KMS-11 (cell line): ENCODE results near the gene TRIM28.

ENCODE experiments used
- H2AFZ ChIP-seq: fragments of 200-600 bp; sonication (generic); 2 replicates; pipeline ENCODE4 v1.6.1; 2016; ENCODE audit warnings: antibody characterized with exemption, mixed run types, low read depth
- H3K27ac ChIP-seq: fragments of 200-600 bp; sonication (generic); 2 replicates; pipeline ENCODE4 v1.6.1; 2016; ENCODE audit warnings: mild to moderate bottlenecking, mixed run types
- H3K27me3 ChIP-seq: fragments of 200-600 bp; sonication (generic); 2 replicates; pipeline ENCODE4 v1.6.1; 2017; ENCODE audit warnings: mild to moderate bottlenecking, low read depth, mixed run types, moderate library complexity; ENCODE audit not compliant: insufficient read depth
- H3K36me3 ChIP-seq: fragments of 200-600 bp; sonication (generic); 2 replicates; pipeline ENCODE4 v1.6.1; 2017; ENCODE audit warnings: mild to moderate bottlenecking, mixed run types; ENCODE audit not compliant: insufficient read depth
- H3K4me1 ChIP-seq: fragments of 200-600 bp; sonication (generic); 2 replicates; pipeline ENCODE4 v1.6.1; 2016; ENCODE audit warnings: mild to moderate bottlenecking, low read depth, mixed run types; ENCODE audit not compliant: poor library complexity, severe bottlenecking
- H3K4me2 ChIP-seq: fragments of 200-600 bp; sonication (generic); 2 replicates; pipeline ENCODE4 v1.7.0; 2016; ENCODE audit warnings: mild to moderate bottlenecking, mixed run types
- H3K4me3 ChIP-seq: fragments of 200-600 bp; sonication (generic); IDR thresholded peaks from 2 replicates; pipeline ENCODE4 v1.6.1; 2017; ENCODE audit warnings: low read depth, low read length, mixed read lengths; ENCODE audit not compliant: insufficient read depth
- H3K79me2 ChIP-seq: fragments of 200-600 bp; sonication (generic); 2 replicates; pipeline ENCODE4 v1.6.1; 2016; ENCODE audit warnings: low read depth, mixed run types; ENCODE audit not compliant: insufficient read depth
- H3K9ac ChIP-seq: fragments of 200-600 bp; sonication (generic); 2 replicates; pipeline ENCODE4 v1.6.1; 2016; ENCODE audit warnings: mild to moderate bottlenecking, mixed run types
- H4K20me1 ChIP-seq: fragments of 200-600 bp; sonication (generic); 2 replicates; pipeline ENCODE4 v1.6.1; 2016; ENCODE audit warnings: mild to moderate bottlenecking, mixed run types; ENCODE audit not compliant: insufficient read depth
- CTCF ChIP-seq: fragments of 200-600 bp; sonication (generic); conservative IDR thresholded peaks from 2 replicates; pipeline ENCODE4 v1.6.1; 2017; ENCODE audit warnings: low read depth, mild to moderate bottlenecking, antibody characterized with exemption, low read length, moderate library complexity, mixed read lengths

Gene TRIM28

GRCh38 chr19:58581227-58582141, 37.6 kb downstream of the TRIM28 start:
- TF ChIP-seq CTCF: no peak
- no peak overlapping the region for H3K27ac ChIP-seq
- H3K27me3 ChIP-seq: no peaks in the 10 kb centered on the region
- peaks cover 17% of the 10 kb centered on the region; the same call in 1 of the 2 replicates for H3K79me2 ChIP-seq
- no peaks in the 10 kb centered on the region for H3K36me3 ChIP-seq
- peaks cover 9% of the 10 kb centered on the region for H3K4me1 ChIP-seq
- no peak overlapping the region for H3K4me2 ChIP-seq
- no peak overlapping the region for H2AFZ ChIP-seq
- H3K4me3 ChIP-seq: no peak overlapping the region
- no peak overlapping the region for H3K9ac ChIP-seq
- no peaks in the 10 kb centered on the region for H4K20me1 ChIP-seq

GRCh38 chr19:58582985-58583384, 39.1 kb downstream of the TRIM28 start:
- Histone ChIP-seq H3K4me1 (no peaks in the 10 kb centered on the region), H3K4me3 (no peak overlapping the region), H4K20me1 (no peaks in the 10 kb centered on the region), H3K36me3 (no peaks in the 10 kb centered on the region), H3K4me2 (no peak overlapping the region), H3K27me3 (no peaks in the 10 kb centered on the region), H2AFZ (no peak overlapping the region), H3K27ac (no peak overlapping the region), H3K9ac (no peak overlapping the region), H3K79me2 (peaks cover 5% of the 10 kb centered on the region; the same call in 1 of the 2 replicates)
- TF ChIP-seq CTCF: no peak

GRCh38 chr19:58584498-58585441, 40.9 kb downstream of the TRIM28 start:
- Histone ChIP-seq H3K36me3 (no peaks in the 10 kb centered on the region), H3K27ac (no peak overlapping the region), H3K9ac (no peak overlapping the region), H2AFZ (no peak overlapping the region), H3K4me2 (no peak overlapping the region), H3K79me2 (no peaks in the 10 kb centered on the region; the same call in 1 of the 2 replicates), H3K4me3 (no peak overlapping the region), H4K20me1 (no peaks in the 10 kb centered on the region), H3K4me1 (no peaks in the 10 kb centered on the region), H3K27me3 (no peaks in the 10 kb centered on the region)
- no peak for TF ChIP-seq CTCF

- TF ChIP-seq CTCF: no peak
Observed at GRCh38 chr19:58585442-58586132, 41.7 kb downstream of the TRIM28 start.

More at GRCh38 chr19:58585442-58586132, 41.7 kb downstream of the TRIM28 start:
- Histone ChIP-seq H3K4me3 (no peak overlapping the region), H4K20me1 (no peaks in the 10 kb centered on the region), H3K4me1 (no peaks in the 10 kb centered on the region), H3K79me2 (no peaks in the 10 kb centered on the region; the same call in 1 of the 2 replicates), H3K27me3 (no peaks in the 10 kb centered on the region), H3K4me2 (no peak overlapping the region), H3K9ac (no peak overlapping the region), H2AFZ (no peak overlapping the region), H3K36me3 (no peaks in the 10 kb centered on the region), H3K27ac (no peak overlapping the region)
